HG03442 (cell line): ENCODE results near the gene GABRG3.
"Not testable (repeated sequence)": the region's sequence is repeated elsewhere in the genome, so short reads cannot be mapped to it uniquely, and the experiment has no call there.

Source experiments
- ATAC-seq: cut with Tn5 transposase; IDR thresholded peaks from one replicate; pipeline ENCODE4 v1.9.1; 2021; ENCODE audit warnings: mild to moderate bottlenecking, moderate library complexity; ENCODE audit not compliant: unreplicated experiment

The GABRG3 gene

GRCh38 chr15:27172821-27173220 is 201.8 kb downstream of the GABRG3 start:
- no peak for ATAC-seq

GRCh38 chr15:27175472-27176153 is 204.6 kb downstream of the GABRG3 start:
- ATAC-seq: no peak

GRCh38 chr15:27176785-27177406 is 205.9 kb downstream of the GABRG3 start:
- ATAC-seq: no peak

DNA sequence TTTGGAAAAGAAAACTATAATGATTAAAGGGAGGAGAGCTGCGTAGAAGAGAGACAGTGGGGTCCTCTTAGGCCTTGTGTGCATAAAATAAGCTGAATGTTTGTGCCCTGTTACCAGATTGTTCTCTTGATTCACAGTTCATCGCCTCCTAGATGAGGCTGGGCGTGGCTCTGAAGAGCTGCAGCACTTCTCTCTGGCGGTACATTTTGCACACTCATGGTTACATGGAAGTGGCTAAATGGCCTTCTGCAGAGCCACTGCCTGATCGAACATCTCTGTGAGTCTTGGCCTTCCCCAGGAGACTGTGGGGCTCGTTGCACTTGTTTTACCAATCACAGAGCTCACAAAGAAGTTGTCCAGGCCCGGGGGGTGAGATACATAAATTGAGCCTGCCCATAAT is 208.8 kb downstream of the GABRG3 start:
- ATAC-seq: no peak

GRCh38 chr15:27182561-27183110 is 211.7 kb downstream of the GABRG3 start:
- no peak for ATAC-seq

DNA sequence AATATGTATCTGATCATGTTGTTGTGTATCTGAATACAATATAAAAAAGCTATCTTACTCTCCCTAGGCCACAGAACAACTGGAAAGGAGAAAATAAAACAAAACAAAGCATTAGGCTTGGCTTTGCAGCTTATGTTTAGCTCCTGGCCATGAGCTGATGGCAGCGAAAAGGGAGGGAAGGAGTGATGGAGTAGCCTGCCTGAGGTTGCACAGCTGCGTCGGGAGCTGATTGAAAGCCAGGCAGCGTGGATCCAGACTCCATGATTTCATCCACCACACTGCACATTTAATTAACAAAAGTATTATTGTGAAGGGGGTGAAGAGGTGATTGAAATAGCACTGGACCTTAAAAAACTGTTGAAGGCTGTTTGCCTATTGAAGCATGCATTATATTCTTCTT is 212.2 kb downstream of the GABRG3 start:
- no peak for ATAC-seq

GRCh38 chr15:27191515-27191914 is 220.5 kb downstream of the GABRG3 start:
- ATAC-seq: not testable (repeated sequence)

DNA sequence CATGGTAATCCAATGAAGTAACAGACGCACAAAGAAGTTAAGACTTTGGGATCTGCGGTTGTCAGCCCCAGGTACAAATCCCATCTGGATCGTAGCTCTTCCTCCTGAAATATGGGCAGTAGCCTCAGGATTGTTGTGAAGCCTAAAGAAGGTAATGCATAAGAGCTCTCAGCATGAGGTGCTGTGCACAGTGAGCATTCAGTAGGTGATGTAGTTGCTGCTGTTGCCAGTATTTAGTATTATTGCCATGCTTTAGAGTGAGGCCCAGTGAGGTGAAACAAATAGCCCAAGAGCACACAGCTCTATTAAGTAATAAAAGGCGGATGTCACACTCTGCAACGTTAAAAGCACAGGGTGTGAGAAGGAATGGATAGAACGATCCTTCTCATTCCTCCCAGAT is 225.7 kb downstream of the GABRG3 start:
- ATAC-seq: no peak

DNA sequence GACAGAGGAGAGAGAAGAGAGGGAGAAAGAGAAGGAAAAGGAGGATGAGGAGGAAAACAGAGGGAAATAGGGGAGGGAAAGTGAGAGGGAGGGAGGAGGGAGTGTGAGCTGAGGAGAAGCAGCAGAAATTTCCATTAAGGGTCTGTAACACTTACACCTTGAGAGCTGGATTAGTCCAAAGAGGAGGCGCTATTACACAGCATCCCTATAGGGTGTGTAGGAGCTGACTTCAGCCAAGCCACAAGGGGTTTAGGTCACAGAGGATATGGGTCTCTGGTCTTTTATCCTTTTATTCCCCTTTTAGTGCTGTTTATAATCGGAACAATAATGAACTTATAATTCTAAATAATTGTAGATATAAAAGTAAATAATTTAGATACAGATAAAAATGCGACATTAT is 230.4 kb downstream of the GABRG3 start:
- ATAC-seq: no peak

GRCh38 chr15:27210176-27210575 is 239.2 kb downstream of the GABRG3 start:
- no peak for ATAC-seq

GRCh38 chr15:27214032-27214431 is 243.1 kb downstream of the GABRG3 start:
- no peak for ATAC-seq

DNA sequence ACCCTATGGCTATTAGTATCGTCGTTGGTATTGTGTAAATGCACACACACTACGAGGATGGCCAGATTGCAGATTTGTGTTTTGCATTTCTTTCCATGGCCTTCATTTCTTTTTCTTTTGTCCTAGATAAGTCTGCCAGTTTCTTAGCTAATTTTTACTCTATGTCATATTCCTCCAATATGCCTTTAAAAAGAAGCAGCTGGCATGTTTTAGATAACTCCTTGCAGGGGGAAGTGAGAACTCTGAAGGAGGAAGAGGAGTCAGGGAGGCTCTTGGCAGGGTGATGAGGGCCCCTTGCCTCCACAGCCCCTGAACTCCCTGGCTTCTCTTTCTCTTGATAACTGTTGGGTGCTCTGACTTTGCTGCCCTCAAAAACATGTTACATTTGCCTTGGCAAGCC is 244.0 kb downstream of the GABRG3 start:
- ATAC-seq: no peak

DNA sequence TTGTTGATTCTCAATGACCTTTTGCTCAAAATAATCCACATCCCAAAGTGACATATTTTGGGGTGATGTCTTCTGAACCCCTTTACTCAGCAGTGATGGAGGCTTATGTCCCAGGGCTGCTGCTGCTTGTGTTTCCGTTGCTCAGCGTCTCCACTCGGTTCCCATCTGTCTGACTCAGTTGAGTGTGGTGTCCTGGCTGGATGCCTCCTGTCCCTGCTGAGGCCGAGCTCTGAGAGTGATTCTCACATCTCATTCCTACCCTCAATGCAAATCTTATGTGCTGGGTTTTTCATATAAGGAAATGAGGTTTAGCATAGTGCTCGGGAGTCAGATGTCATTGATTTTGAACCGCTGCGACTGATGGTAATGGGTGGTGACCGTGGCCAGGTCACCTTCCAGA is 247.4 kb downstream of the GABRG3 start:
- ATAC-seq: no peak

DNA sequence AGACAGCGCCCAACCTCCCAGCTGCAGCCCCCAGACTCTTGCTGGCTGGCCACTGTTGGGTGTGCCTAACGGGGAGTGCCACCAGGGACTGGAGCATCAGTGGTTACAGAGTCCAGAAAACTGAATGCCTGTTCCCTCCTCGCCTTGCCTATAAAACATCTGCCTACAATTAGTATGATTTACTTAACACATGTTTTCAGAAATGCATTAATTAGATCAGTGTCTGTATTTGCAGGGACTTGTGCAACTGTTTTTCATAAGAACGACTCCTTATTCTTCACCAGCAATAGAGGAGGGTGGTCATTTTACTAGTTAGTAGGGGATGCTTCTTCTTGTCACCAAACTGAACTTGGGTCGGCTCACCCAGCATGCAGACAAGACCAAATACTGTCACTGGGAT is 248.7 kb downstream of the GABRG3 start:
- no peak for ATAC-seq

GRCh38 chr15:27220199-27220598 is 249.2 kb downstream of the GABRG3 start:
- no peak for ATAC-seq

DNA sequence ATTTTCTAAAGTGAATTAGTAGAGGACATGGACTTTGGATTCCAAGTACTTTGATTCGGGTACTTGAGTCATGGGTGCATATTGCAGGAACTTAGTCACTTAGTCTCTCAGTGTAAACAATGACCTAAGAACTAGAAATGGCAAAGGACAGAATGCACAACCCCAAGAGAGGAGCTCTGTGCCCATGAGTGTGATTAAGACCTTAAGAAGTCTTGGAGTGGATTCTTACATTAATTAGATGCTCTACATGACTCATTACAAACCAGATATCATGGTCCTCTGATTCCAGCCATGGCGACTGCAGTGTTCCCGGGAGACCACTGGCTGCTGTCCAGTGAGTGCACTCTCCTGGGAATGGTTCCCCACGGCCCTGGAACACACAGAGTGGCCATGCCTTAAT is 251.5 kb downstream of the GABRG3 start:
- no peak for ATAC-seq

GRCh38 chr15:27223179-27223578 is 252.2 kb downstream of the GABRG3 start:
- ATAC-seq: no peak

DNA sequence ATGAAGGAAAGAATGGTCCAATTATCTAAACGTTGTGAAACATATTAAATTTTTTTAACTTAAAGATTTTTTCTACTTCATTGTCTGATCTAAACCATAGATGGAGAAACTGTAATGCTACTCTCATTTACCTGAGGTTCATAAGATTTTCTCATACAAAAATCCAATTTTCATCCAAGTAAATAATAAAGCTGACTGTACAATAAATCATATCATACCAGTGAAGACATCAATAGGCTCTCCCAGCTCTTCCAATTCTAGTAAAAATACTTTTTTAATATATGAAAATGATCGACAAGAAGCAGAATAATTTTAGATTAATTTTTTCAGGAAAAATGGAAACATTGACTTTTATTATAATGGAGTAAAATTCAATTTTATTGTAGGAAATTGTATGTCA is 260.8 kb downstream of the GABRG3 start:
- no peak for ATAC-seq

DNA sequence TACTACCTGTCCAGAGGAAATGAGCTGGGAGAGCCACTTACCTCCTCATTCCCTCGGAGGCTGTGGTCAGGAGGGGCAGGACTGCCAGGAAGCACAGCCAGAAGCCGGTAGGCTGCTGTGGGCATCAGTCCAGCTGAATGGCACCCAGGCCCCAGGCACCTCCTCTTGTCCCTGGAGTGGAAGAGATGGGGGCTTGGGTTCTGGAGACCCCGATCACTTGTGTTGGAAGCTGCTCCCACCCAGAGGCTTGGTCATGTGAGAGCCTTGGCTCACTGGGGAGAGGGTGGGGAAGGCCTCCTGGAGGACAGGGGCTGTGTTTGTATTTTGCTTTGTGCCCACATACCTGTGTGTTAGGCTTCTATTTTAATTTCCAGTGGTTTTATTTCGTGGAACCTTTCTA is 261.9 kb downstream of the GABRG3 start:
- no peak for ATAC-seq

GRCh38 chr15:27234593-27234992 is 263.6 kb downstream of the GABRG3 start:
- ATAC-seq: no peak

DNA sequence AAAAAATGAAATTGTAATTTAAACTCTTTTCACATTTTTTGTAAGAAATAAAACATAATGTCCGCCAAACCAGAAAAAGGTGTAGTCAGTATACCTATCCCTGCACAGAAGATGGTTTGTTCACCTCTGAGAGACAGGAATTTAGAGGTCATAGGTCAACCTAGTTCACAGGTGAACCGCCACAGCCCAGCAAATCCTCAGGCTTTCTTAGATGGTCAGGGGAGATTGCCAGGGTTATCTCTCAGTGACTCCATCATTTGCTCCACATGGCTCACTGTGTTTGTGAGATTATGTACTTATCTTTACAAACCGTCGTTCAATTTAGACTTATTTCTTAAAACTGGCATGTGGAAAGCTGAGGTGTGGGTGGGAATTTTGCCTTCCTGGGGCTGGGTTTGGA is 264.2 kb downstream of the GABRG3 start:
- ATAC-seq: no peak

GRCh38 chr15:27235681-27236080 is 264.7 kb downstream of the GABRG3 start:
- ATAC-seq: no peak
